ENCODE measurements around the gene P2RY2.

GRCh38 chr11:73218106-73218829 lies at the start of gene P2RY2:
- TF ChIP-seq YY1 (IDR thresholded peaks at IDR 0.05; ENCODE audit: low read depth, low read length), result no peak
- TF ChIP-seq CHD2 (IDR thresholded peaks at IDR 0.05; ENCODE audit: low read length), result no peak
- TF ChIP-seq POLR2A (IDR thresholded peaks at IDR 0.05; ENCODE audit: control extremely low read depth in 1 of 2, low read depth in 2 of 2, low read length in 2 of 2), result no peak
- TF ChIP-seq, protein P1, sequence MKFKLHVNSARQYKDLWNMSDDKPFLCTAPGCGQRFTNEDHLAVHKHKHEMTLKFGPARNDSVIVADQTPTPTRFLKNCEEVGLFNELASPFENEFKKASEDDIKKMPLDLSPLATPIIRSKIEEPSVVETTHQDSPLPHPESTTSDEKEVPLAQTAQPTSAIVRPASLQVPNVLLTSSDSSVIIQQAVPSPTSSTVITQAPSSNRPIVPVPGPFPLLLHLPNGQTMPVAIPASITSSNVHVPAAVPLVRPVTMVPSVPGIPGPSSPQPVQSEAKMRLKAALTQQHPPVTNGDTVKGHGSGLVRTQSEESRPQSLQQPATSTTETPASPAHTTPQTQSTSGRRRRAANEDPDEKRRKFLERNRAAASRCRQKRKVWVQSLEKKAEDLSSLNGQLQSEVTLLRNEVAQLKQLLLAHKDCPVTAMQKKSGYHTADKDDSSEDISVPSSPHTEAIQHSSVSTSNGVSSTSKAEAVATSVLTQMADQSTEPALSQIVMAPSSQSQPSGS (IDR thresholded peaks at IDR 0.05; ENCODE audit: low read length), result no peak
- no peak for TF ChIP-seq POLR2AphosphoS5 (IDR thresholded peaks at IDR 0.05; ENCODE audit: low read depth, low read length)
- TF ChIP-seq, protein P2, sequence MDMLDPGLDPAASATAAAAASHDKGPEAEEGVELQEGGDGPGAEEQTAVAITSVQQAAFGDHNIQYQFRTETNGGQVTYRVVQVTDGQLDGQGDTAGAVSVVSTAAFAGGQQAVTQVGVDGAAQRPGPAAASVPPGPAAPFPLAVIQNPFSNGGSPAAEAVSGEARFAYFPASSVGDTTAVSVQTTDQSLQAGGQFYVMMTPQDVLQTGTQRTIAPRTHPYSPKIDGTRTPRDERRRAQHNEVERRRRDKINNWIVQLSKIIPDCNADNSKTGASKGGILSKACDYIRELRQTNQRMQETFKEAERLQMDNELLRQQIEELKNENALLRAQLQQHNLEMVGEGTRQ (IDR thresholded peaks at IDR 0.05; ENCODE audit: low read length), result no peak; the same call in 1 of the 2 replicates
- peak; percentile 59 for TF ChIP-seq EZH2 (IDR thresholded peaks at IDR 0.05; ENCODE audit: low read depth, low read length, severe bottlenecking)
- TF ChIP-seq SUZ12 (IDR thresholded peaks at IDR 0.05; ENCODE audit: low read length), result no peak; the same call in 1 of the 2 replicates
- peak; percentile 47 to 70 (median 64) for TF ChIP-seq CTCF (IDR thresholded peaks at IDR 0.05; ENCODE audit: control extremely low read depth in 1 of 3, insufficient read depth in 1 of 3, low read depth in 1 of 3, low read length in 3 of 3)
- TF ChIP-seq POU5F1 (IDR thresholded peaks at IDR 0.05; ENCODE audit: low read depth, low read length), result no peak
- no peak for TF ChIP-seq SP1 (IDR thresholded peaks at IDR 0.05; ENCODE audit: low read depth, low read length)
- no peak for TF ChIP-seq KDM1A (IDR thresholded peaks at IDR 0.05; ENCODE audit: borderline replicate concordance, low read length)
- peak; percentile 32; the same call in 1 of the 2 replicates for TF ChIP-seq CREB1 (IDR thresholded peaks at IDR 0.05)
